GM23338 (cell line): Measurements from ENCODE around the gene CAPN10. TPM values are rescaled to one million over a fixed set of nuclear protein-coding genes. Genes with fewer than 3 reads are reported as not detected.

Experiments used
- ATAC-seq: fragments of 200-7000 bp; cut with Tn5 transposase; 3 replicates; pipeline ENCODE4 v1.9.1; 2020
- DNase-seq: peaks from one replicate; pipeline ENCODE4 v3.0.0-alpha.2; 2015; ENCODE audit warnings: low spot score
- H2AFZ ChIP-seq: fragments of 200-600 bp; sonication (generic); 2 replicates; pipeline ENCODE4 v1.8.0; 2016; ENCODE audit warnings: antibody characterized with exemption, mild to moderate bottlenecking, moderate library complexity
- H3F3A ChIP-seq: fragments of 200-600 bp; sonication (generic); replicated peaks from 2 replicates; pipeline ENCODE4 v1.8.0; 2017; ENCODE audit warnings: antibody characterized with exemption, mixed run types, low read depth
- H3K27ac ChIP-seq: fragments of 200-600 bp; sonication (generic); 2 replicates; pipeline ENCODE4 v1.6.1; 2016; ENCODE audit warnings: low read depth
- H3K27me3 ChIP-seq: fragments of 200-600 bp; sonication (generic); 2 replicates; pipeline ENCODE4 v1.8.0; 2016; ENCODE audit warnings: mild to moderate bottlenecking, mixed run types, moderate library complexity; ENCODE audit not compliant: insufficient read depth
- H3K36me3 ChIP-seq: fragments of 200-600 bp; sonication (generic); 2 replicates; pipeline ENCODE4 v1.8.0; 2016; ENCODE audit warnings: mild to moderate bottlenecking; ENCODE audit not compliant: insufficient read depth
- H3K4me1 ChIP-seq: fragments of 200-600 bp; sonication (generic); 2 replicates; pipeline ENCODE4 v1.8.0; 2016; ENCODE audit warnings: mild to moderate bottlenecking, moderate library complexity; ENCODE audit not compliant: insufficient read depth
- H3K4me2 ChIP-seq: fragments of 200-600 bp; sonication (generic); 2 replicates; pipeline ENCODE4 v1.7.1; 2017; ENCODE audit warnings: mixed run types
- H3K4me3 ChIP-seq: fragments of 200-600 bp; sonication (generic); 2 replicates; pipeline ENCODE4 v1.6.1; 2016; ENCODE audit warnings: mixed run types
- H3K79me2 ChIP-seq: fragments of 200-600 bp; sonication (generic); replicated peaks from 2 replicates; pipeline ENCODE4 v1.8.0; 2017; ENCODE audit warnings: mild to moderate bottlenecking; ENCODE audit not compliant: insufficient read depth
- H3K9me2 ChIP-seq: fragments of 200-600 bp; sonication (generic); 2 replicates; pipeline ENCODE4 v1.8.0; 2017; ENCODE audit not compliant: insufficient read depth
- H4K20me1 ChIP-seq: fragments of 200-600 bp; sonication (generic); replicated peaks from 2 replicates; pipeline ENCODE4 v1.8.0; 2017; ENCODE audit warnings: mild to moderate bottlenecking; ENCODE audit not compliant: insufficient read depth
- H3K27ac Mint-ChIP-seq: 2 replicates; pipeline ENCODE4 v1.8.0; 2020; ENCODE audit warnings: inconsistent platforms, mild to moderate bottlenecking, moderate library complexity, mixed read lengths
- H3K27me3 Mint-ChIP-seq: 3 replicates; pipeline ENCODE4 v1.8.0; 2022; ENCODE audit warnings: low read depth, mild to moderate bottlenecking, moderate library complexity, mixed read lengths, inconsistent platforms; ENCODE audit not compliant: insufficient read depth, poor library complexity
- H3K36me3 Mint-ChIP-seq: 3 replicates; pipeline ENCODE4 v1.8.0; 2021; ENCODE audit warnings: low read depth, mild to moderate bottlenecking, inconsistent platforms, moderate library complexity, mixed read lengths
- H3K4me1 Mint-ChIP-seq: 3 replicates; pipeline ENCODE4 v1.8.0; 2020; ENCODE audit warnings: mild to moderate bottlenecking, inconsistent platforms, mixed read lengths
- H3K4me3 Mint-ChIP-seq: 3 replicates; pipeline ENCODE4 v1.8.0; 2021; ENCODE audit warnings: moderate library complexity, mild to moderate bottlenecking, inconsistent platforms, mixed read lengths
- H3K9me3 Mint-ChIP-seq: 3 replicates; pipeline ENCODE4 v1.8.0; 2020; ENCODE audit warnings: moderate library complexity, mild to moderate bottlenecking, inconsistent platforms, mixed read lengths
- CTCF ChIP-seq, 2 experiments: fragments of 200-600 bp in 1 of 2; sonication (generic) in 1 of 2; conservative IDR thresholded peaks; 2 replicates each; pipeline versions ENCODE4 v1.5.1 to v1.6.1; 2016 to 2017; ENCODE audit warnings: antibody characterized with exemption in 2 of 2, low read depth in 2 of 2, mild to moderate bottlenecking in 2 of 2, moderate library complexity in 1 of 2
- EZH2phosphoT487 ChIP-seq: fragments of 200-600 bp; sonication (generic); IDR thresholded peaks from one replicate; pipeline ENCODE4 v1.8.1; 2018; ENCODE audit warnings: antibody characterized with exemption; ENCODE audit not compliant: unreplicated experiment
- POLR2AphosphoS5 ChIP-seq: IDR thresholded peaks from 2 replicates; pipeline ENCODE4 v1.6.1; 2016; ENCODE audit warnings: antibody characterized with exemption, low read depth
- STAT1 ChIP-seq: IDR thresholded peaks from one replicate; pipeline ENCODE4 v1.6.1; 2016; ENCODE audit warnings: antibody characterized with exemption; ENCODE audit not compliant: unreplicated experiment
- ZNF114 ChIP-seq: fragments of 250-450 bp; sonication (Bioruptor Pico); IDR thresholded peaks from 2 replicates; pipeline ENCODE4 v1.5.0; 2020; ENCODE audit warnings: mild to moderate bottlenecking, moderate library complexity
- polyA plus RNA-seq: library from polyadenylated mRNA; unstranded; fragments of >200 nt; fragmentation: Nextera tagmentation; extraction: Ambion mirVana; gene quantifications from 2 replicates; pipeline ENCODE4 v1.2.1, GENCODE V29; 2016
- total RNA-seq: library from RNA; depleted of rRNA; stranded (reverse); fragments of >200 nt; shearing (Covaris generic); gene quantifications from 2 replicates; pipeline ENCODE4 v1.2.3, GENCODE V29; 2014
- TF ChIP-seq, protein P1 (sequence below): IDR thresholded peaks from one replicate; pipeline ENCODE4 v1.6.1; 2018; ENCODE audit warnings: antibody characterized with exemption; ENCODE audit not compliant: unreplicated experiment
- TF ChIP-seq, protein P2 (sequence below): fragments of 250-450 bp; sonication (Bioruptor Pico); IDR thresholded peaks from 2 replicates; pipeline ENCODE4 v1.5.0; 2020; ENCODE audit warnings: mild to moderate bottlenecking, moderate library complexity

CAPN10 gene
- total and polyA plus RNA-seq, 2 experiments from 2014 or later: 30.2 to 59.8 TPM

DNA sequence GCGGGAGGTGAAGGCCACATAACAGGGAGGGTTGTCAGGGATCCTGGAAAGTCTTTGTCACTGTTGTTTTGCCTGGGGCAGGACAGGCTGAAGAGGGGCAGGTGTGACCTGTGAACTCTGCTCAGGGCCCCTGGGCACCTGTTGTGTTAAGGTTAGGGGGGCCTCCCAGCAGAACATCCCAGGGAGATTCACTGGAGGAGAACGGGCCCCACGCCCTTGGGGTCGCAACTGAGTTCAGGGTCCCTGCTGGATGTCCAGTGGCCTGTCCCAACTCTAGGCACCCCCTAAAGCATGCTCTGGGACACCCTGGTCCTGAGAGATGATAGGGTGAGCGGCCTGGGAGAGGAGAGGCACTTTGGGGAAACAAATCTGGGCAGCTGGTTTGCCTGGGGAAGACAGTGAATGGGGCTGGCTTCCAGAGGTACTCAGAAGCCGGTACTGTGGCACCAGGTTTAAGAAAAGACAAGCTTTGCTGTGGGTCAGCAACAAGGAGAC lies 61.7 kb downstream of the CAPN10 start:
- ATAC-seq: no peak
- TF ChIP-seq EZH2phosphoT487 (no peak), STAT1 (no peak), POLR2AphosphoS5 (no peak), CTCF (conservative IDR thresholded peaks at IDR 0.05; ENCODE audit: low read depth in 2 of 2) (no peak), ZNF114 (CRISPR knock-in tag) (no peak)
- TF ChIP-seq, protein P1, sequence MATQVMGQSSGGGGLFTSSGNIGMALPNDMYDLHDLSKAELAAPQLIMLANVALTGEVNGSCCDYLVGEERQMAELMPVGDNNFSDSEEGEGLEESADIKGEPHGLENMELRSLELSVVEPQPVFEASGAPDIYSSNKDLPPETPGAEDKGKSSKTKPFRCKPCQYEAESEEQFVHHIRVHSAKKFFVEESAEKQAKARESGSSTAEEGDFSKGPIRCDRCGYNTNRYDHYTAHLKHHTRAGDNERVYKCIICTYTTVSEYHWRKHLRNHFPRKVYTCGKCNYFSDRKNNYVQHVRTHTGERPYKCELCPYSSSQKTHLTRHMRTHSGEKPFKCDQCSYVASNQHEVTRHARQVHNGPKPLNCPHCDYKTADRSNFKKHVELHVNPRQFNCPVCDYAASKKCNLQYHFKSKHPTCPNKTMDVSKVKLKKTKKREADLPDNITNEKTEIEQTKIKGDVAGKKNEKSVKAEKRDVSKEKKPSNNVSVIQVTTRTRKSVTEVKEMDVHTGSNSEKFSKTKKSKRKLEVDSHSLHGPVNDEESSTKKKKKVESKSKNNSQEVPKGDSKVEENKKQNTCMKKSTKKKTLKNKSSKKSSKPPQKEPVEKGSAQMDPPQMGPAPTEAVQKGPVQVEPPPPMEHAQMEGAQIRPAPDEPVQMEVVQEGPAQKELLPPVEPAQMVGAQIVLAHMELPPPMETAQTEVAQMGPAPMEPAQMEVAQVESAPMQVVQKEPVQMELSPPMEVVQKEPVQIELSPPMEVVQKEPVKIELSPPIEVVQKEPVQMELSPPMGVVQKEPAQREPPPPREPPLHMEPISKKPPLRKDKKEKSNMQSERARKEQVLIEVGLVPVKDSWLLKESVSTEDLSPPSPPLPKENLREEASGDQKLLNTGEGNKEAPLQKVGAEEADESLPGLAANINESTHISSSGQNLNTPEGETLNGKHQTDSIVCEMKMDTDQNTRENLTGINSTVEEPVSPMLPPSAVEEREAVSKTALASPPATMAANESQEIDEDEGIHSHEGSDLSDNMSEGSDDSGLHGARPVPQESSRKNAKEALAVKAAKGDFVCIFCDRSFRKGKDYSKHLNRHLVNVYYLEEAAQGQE: no peak
- TF ChIP-seq, protein P2, sequence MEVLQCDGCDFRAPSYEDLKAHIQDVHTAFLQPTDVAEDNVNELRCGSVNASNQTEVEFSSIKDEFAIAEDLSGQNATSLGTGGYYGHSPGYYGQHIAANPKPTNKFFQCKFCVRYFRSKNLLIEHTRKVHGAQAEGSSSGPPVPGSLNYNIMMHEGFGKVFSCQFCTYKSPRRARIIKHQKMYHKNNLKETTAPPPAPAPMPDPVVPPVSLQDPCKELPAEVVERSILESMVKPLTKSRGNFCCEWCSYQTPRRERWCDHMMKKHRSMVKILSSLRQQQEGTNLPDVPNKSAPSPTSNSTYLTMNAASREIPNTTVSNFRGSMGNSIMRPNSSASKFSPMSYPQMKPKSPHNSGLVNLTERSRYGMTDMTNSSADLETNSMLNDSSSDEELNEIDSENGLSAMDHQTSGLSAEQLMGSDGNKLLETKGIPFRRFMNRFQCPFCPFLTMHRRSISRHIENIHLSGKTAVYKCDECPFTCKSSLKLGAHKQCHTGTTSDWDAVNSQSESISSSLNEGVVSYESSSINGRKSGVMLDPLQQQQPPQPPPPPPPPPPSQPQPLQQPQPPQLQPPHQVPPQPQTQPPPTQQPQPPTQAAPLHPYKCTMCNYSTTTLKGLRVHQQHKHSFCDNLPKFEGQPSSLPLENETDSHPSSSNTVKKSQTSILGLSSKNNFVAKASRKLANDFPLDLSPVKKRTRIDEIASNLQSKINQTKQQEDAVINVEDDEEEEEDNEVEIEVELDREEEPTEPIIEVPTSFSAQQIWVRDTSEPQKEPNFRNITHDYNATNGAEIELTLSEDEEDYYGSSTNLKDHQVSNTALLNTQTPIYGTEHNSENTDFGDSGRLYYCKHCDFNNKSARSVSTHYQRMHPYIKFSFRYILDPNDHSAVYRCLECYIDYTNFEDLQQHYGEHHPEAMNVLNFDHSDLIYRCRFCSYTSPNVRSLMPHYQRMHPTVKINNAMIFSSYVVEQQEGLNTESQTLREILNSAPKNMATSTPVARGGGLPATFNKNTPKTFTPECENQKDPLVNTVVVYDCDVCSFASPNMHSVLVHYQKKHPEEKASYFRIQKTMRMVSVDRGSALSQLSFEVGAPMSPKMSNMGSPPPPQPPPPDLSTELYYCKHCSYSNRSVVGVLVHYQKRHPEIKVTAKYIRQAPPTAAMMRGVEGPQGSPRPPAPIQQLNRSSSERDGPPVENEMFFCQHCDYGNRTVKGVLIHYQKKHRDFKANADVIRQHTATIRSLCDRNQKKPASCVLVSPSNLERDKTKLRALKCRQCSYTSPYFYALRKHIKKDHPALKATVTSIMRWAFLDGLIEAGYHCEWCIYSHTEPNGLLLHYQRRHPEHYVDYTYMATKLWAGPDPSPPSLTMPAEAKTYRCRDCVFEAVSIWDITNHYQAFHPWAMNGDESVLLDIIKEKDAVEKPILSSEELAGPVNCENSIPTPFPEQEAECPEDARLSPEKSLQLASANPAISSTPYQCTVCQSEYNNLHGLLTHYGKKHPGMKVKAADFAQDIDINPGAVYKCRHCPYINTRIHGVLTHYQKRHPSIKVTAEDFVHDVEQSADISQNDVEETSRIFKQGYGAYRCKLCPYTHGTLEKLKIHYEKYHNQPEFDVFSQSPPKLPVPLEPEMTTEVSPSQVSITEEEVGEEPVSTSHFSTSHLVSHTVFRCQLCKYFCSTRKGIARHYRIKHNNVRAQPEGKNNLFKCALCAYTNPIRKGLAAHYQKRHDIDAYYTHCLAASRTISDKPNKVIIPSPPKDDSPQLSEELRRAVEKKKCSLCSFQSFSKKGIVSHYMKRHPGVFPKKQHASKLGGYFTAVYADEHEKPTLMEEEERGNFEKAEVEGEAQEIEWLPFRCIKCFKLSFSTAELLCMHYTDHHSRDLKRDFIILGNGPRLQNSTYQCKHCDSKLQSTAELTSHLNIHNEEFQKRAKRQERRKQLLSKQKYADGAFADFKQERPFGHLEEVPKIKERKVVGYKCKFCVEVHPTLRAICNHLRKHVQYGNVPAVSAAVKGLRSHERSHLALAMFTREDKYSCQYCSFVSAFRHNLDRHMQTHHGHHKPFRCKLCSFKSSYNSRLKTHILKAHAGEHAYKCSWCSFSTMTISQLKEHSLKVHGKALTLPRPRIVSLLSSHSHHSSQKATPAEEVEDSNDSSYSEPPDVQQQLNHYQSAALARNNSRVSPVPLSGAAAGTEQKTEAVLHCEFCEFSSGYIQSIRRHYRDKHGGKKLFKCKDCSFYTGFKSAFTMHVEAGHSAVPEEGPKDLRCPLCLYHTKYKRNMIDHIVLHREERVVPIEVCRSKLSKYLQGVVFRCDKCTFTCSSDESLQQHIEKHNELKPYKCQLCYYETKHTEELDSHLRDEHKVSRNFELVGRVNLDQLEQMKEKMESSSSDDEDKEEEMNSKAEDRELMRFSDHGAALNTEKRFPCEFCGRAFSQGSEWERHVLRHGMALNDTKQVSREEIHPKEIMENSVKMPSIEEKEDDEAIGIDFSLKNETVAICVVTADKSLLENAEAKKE (CRISPR knock-in tag): no peak
- Histone ChIP-seq H3K4me3 (no peak overlapping the region), H3K27ac (no peak overlapping the region), H3K36me3 (no peaks in the 10 kb centered on the region), H3K27me3 (no peaks in the 10 kb centered on the region), H3K4me1 (no peaks in the 10 kb centered on the region), H3K79me2 (no peaks in the 10 kb centered on the region), H2AFZ (no peak overlapping the region), H3F3A (no peaks in the 10 kb centered on the region), H3K9me2 (no peaks in the 10 kb centered on the region), H3K4me2 (no peak overlapping the region), H4K20me1 (no peaks in the 10 kb centered on the region)
- no peak overlapping the region; the same call in 2 of the 3 replicates for H3K4me3 Mint-ChIP-seq
- H3K4me1 Mint-ChIP-seq: peaks cover 10% of the 10 kb centered on the region
- DNase-seq: no peak
- H3K36me3 Mint-ChIP-seq: no peaks in the 10 kb centered on the region
- H3K27ac Mint-ChIP-seq: no peak overlapping the region
- H3K27me3 Mint-ChIP-seq: peaks cover 16% of the 10 kb centered on the region
- H3K9me3 Mint-ChIP-seq: no peaks in the 10 kb centered on the region; the same call in 2 of the 3 replicates
